H1 (cell line): Measurements from ENCODE around the gene PTCHD1.

Experiments used
- EP300 ChIP-seq, 2 experiments: IDR thresholded peaks; 1 replicate in 1 of 2; 2 replicates in 1 of 2; pipeline ENCODE4 v1.6.1; 2011 to 2012; ENCODE audit warnings: low read depth in 2 of 2, low read length in 2 of 2, mild to moderate bottlenecking in 2 of 2, borderline replicate concordance in 1 of 2, inconsistent platforms in 1 of 2, moderate library complexity in 1 of 2
- POLR2AphosphoS5 ChIP-seq: IDR thresholded peaks from 2 replicates; pipeline ENCODE4 v1.6.1; 2011; ENCODE audit warnings: low read depth, low read length
- RBBP5 ChIP-seq: IDR thresholded peaks from 2 replicates; pipeline ENCODE4 v1.7.1; 2012; ENCODE audit warnings: low read depth, mild to moderate bottlenecking, inconsistent platforms, low read length, moderate library complexity, borderline replicate concordance
- SP4 ChIP-seq: IDR thresholded peaks from 2 replicates; pipeline ENCODE4 v1.6.1; 2012; ENCODE audit warnings: low read length, inconsistent platforms
- TAF1 ChIP-seq: IDR thresholded peaks from 2 replicates; pipeline ENCODE4 v1.6.1; 2011; ENCODE audit warnings: mild to moderate bottlenecking, low read depth, low read length
- TCF12 ChIP-seq: IDR thresholded peaks from 2 replicates; pipeline ENCODE4 v1.6.1; 2011; ENCODE audit warnings: low read depth, mild to moderate bottlenecking, low read length
- TF ChIP-seq, protein P1 (sequence below), 3 experiments: IDR thresholded peaks; 1 replicate in 2 of 3; 2 replicates in 1 of 3; pipeline versions ENCODE4 v1.5.1 to v1.6.1; 2011; ENCODE audit warnings: low read length in 3 of 3, mild to moderate bottlenecking in 3 of 3, inconsistent platforms in 2 of 3, low read depth in 1 of 3, moderate library complexity in 1 of 3; ENCODE audit not compliant: insufficient read depth in 1 of 3; ENCODE audit errors: control extremely low read depth in 1 of 3

DNA sequence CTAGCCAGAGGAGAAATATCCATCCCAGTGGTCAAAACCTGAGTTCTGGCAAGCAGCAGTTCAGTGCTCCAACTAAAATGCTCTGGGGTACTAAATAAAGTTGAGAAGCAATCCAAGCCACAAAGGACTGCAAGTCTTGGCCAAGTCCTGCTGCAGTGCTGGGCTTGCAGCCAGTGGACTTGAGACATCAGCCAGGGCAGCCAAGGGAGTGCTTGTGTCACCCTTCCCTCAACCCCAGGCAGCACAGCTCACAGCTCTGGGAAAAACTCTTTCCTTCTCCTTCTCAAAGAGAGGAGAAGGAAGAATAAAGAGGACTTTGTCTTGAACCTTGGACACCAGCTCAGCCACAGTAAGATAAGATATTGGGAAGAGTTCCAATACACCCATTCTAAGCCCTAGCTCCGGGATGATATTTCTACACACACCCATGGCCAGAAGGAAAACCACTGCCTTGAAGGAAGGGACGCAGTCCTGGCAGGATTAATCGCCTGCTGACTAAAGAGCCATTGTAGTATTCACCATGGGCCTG is 99.8 kb downstream of the PTCHD1 start:
- TF ChIP-seq POLR2AphosphoS5 (no peak), TAF1 (no peak), EP300 (IDR thresholded peaks at IDR 0.05; ENCODE audit: borderline replicate concordance in 1 of 2, low read depth in 2 of 2, low read length in 2 of 2) (no peak), SP4 (no peak), TCF12 (no peak), RBBP5 (no peak)
- TF ChIP-seq, protein P1, sequence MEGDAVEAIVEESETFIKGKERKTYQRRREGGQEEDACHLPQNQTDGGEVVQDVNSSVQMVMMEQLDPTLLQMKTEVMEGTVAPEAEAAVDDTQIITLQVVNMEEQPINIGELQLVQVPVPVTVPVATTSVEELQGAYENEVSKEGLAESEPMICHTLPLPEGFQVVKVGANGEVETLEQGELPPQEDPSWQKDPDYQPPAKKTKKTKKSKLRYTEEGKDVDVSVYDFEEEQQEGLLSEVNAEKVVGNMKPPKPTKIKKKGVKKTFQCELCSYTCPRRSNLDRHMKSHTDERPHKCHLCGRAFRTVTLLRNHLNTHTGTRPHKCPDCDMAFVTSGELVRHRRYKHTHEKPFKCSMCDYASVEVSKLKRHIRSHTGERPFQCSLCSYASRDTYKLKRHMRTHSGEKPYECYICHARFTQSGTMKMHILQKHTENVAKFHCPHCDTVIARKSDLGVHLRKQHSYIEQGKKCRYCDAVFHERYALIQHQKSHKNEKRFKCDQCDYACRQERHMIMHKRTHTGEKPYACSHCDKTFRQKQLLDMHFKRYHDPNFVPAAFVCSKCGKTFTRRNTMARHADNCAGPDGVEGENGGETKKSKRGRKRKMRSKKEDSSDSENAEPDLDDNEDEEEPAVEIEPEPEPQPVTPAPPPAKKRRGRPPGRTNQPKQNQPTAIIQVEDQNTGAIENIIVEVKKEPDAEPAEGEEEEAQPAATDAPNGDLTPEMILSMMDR (IDR thresholded peaks at IDR 0.05; ENCODE audit: control extremely low read depth in 1 of 3, insufficient read depth in 1 of 3, low read depth in 1 of 3, low read length in 3 of 3), result no peak
